ENCODE results near the gene DXO.

The DXO gene

GRCh38 chr6:31970604-31971271, 1.2 kb downstream of the DXO start:
- peak overlapping the region; percentile 69; the same call in 1 of the 2 replicates for H3K9ac ChIP-seq (ENCODE audit: low read depth, low read length)
- peaks cover 8% of the 10 kb centered on the region for H3K36me3 ChIP-seq (ENCODE audit: insufficient read depth, low read length)
- H3K9me3 ChIP-seq (ENCODE audit: control insufficient read depth, insufficient read depth, low read length): no peaks in the 10 kb centered on the region; the same call in 1 of the 2 replicates

GRCh38 chr6:31969712-31970603, 2.0 kb downstream of the DXO start:
- no peak overlapping the region for H3K9ac ChIP-seq (ENCODE audit: low read depth, low read length)
- H3K36me3 ChIP-seq (ENCODE audit: insufficient read depth, low read length): peaks cover 8% of the 10 kb centered on the region
- H3K9me3 ChIP-seq (ENCODE audit: control insufficient read depth, insufficient read depth, low read length): no peaks in the 10 kb centered on the region; the same call in 1 of the 2 replicates
- peaks cover 5% of the 10 kb centered on the region; the same call in 1 of the 2 replicates for H3K4me1 ChIP-seq (ENCODE audit: insufficient read depth, low read length)

More at GRCh38 chr6:31970604-31971271, 1.2 kb downstream of the DXO start:
- peaks cover 5% of the 10 kb centered on the region; the same call in 1 of the 2 replicates for H3K4me1 ChIP-seq (ENCODE audit: insufficient read depth, low read length)

- Histone ChIP-seq H3K4me1 (ENCODE audit: insufficient read depth, low read length) (peaks cover 5% of the 10 kb centered on the region; the same call in 1 of the 2 replicates), H3K9me3 (ENCODE audit: control insufficient read depth, insufficient read depth, low read length) (no peaks in the 10 kb centered on the region), H3K36me3 (ENCODE audit: insufficient read depth, low read length) (peaks cover 10% of the 10 kb centered on the region), H3K9ac (ENCODE audit: low read depth, low read length) (no peak overlapping the region)
Measured at GRCh38 chr6:31968791-31969711, 2.9 kb downstream of the DXO start.

GRCh38 chr6:31968326-31968725, 3.6 kb downstream of the DXO start:
- Histone ChIP-seq H3K36me3 (ENCODE audit: insufficient read depth, low read length) (peaks cover 15% of the 10 kb centered on the region), H3K4me1 (ENCODE audit: insufficient read depth, low read length) (peaks cover 4% of the 10 kb centered on the region; the same call in 1 of the 2 replicates), H3K9ac (ENCODE audit: low read depth, low read length) (no peak overlapping the region), H3K9me3 (ENCODE audit: control insufficient read depth, insufficient read depth, low read length) (no peaks in the 10 kb centered on the region)

GRCh38 chr6:31967926-31968320, 4.0 kb downstream of the DXO start:
- peaks cover under 1% of the 10 kb centered on the region; the same call in 1 of the 2 replicates for H3K4me1 ChIP-seq (ENCODE audit: insufficient read depth, low read length)
- H3K9me3 ChIP-seq (ENCODE audit: control insufficient read depth, insufficient read depth, low read length): no peaks in the 10 kb centered on the region
- H3K36me3 ChIP-seq (ENCODE audit: insufficient read depth, low read length): peaks cover 15% of the 10 kb centered on the region
- H3K9ac ChIP-seq (ENCODE audit: low read depth, low read length): no peak overlapping the region

GRCh38 chr6:31966997-31967925, 4.7 kb downstream of the DXO start:
- no peak overlapping the region for H3K9ac ChIP-seq (ENCODE audit: low read depth, low read length)
- H3K36me3 ChIP-seq (ENCODE audit: insufficient read depth, low read length): peaks cover 15% of the 10 kb centered on the region
- H3K9me3 ChIP-seq (ENCODE audit: control insufficient read depth, insufficient read depth, low read length): no peaks in the 10 kb centered on the region
- H3K4me1 ChIP-seq (ENCODE audit: insufficient read depth, low read length): no peaks in the 10 kb centered on the region; the same call in 1 of the 2 replicates

GRCh38 chr6:31966506-31966905, 5.4 kb downstream of the DXO start:
- Histone ChIP-seq H3K4me1 (ENCODE audit: insufficient read depth, low read length) (no peaks in the 10 kb centered on the region; the same call in 1 of the 2 replicates), H3K36me3 (ENCODE audit: insufficient read depth, low read length) (peaks cover 15% of the 10 kb centered on the region), H3K9me3 (ENCODE audit: control insufficient read depth, insufficient read depth, low read length) (no peaks in the 10 kb centered on the region), H3K9ac (ENCODE audit: low read depth, low read length) (no peak overlapping the region)

GRCh38 chr6:31965700-31966099, 6.2 kb downstream of the DXO start:
- Histone ChIP-seq H3K4me1 (ENCODE audit: insufficient read depth, low read length) (no peaks in the 10 kb centered on the region), H3K36me3 (ENCODE audit: insufficient read depth, low read length) (peaks cover 15% of the 10 kb centered on the region), H3K9me3 (ENCODE audit: control insufficient read depth, insufficient read depth, low read length) (no peaks in the 10 kb centered on the region), H3K9ac (ENCODE audit: low read depth, low read length) (no peak overlapping the region)

- H3K9ac ChIP-seq (ENCODE audit: low read depth, low read length): no peak overlapping the region
- no peaks in the 10 kb centered on the region for H3K4me1 ChIP-seq (ENCODE audit: insufficient read depth, low read length)
- H3K36me3 ChIP-seq (ENCODE audit: insufficient read depth, low read length): peaks cover 8% of the 10 kb centered on the region
- no peaks in the 10 kb centered on the region for H3K9me3 ChIP-seq (ENCODE audit: control insufficient read depth, insufficient read depth, low read length)
Measured at GRCh38 chr6:31963921-31964320, 8.0 kb downstream of the DXO start.

GRCh38 chr6:31961616-31962015, 10.3 kb downstream of the DXO start:
- Histone ChIP-seq H3K9ac (ENCODE audit: low read depth, low read length) (no peak overlapping the region), H3K4me1 (ENCODE audit: insufficient read depth, low read length) (peaks cover 4% of the 10 kb centered on the region; the same call in 1 of the 2 replicates), H3K9me3 (ENCODE audit: control insufficient read depth, insufficient read depth, low read length) (no peaks in the 10 kb centered on the region), H3K36me3 (ENCODE audit: insufficient read depth, low read length) (peaks cover 13% of the 10 kb centered on the region)

GRCh38 chr6:31958741-31959739, 12.9 kb downstream of the DXO start, which contains the start of the genes NELFE and SKIC2:
NELFE (minus strand) TSS chr6:31958971; CDS start chr6:31958446, 525 bp downstream.
SKIC2 (plus strand) TSS chr6:31959175; CDS start chr6:31959193, 18 bp downstream.
- peak within 1 kb of the TSS; percentile 75 for H3K9ac ChIP-seq (ENCODE audit: low read depth, low read length)
- H3K36me3 ChIP-seq (ENCODE audit: insufficient read depth, low read length): peaks cover 19% of the 10 kb centered on the region
- no peaks in the 10 kb centered on the region for H3K9me3 ChIP-seq (ENCODE audit: control insufficient read depth, insufficient read depth, low read length)
- H3K4me1 ChIP-seq (ENCODE audit: insufficient read depth, low read length): peaks cover 4% of the 10 kb centered on the region; the same call in 1 of the 2 replicates

- Histone ChIP-seq H3K9ac (ENCODE audit: low read depth, low read length) (peak overlapping the region; percentile 75), H3K9me3 (ENCODE audit: control insufficient read depth, insufficient read depth, low read length) (no peaks in the 10 kb centered on the region), H3K36me3 (ENCODE audit: insufficient read depth, low read length) (peaks cover 15% of the 10 kb centered on the region), H3K4me1 (ENCODE audit: insufficient read depth, low read length) (peaks cover 4% of the 10 kb centered on the region; the same call in 1 of the 2 replicates)
Measured at GRCh38 chr6:31958412-31958740, 13.6 kb downstream of the DXO start.
